WI38 (cell line): ENCODE results near the gene B4GALNT4.
"Not testable (repeated sequence)": the region's sequence is repeated elsewhere in the genome, so short reads cannot be mapped to it uniquely, and the experiment has no call there.

ENCODE experiments used
- H3K4me3 ChIP-seq: 2 replicates; pipeline ENCODE4 v1.5.1; 2011; ENCODE audit warnings: low read depth, mild to moderate bottlenecking, control low read depth, low read length
- TF ChIP-seq, protein P1 (sequence below): IDR thresholded peaks from 2 replicates; pipeline ENCODE4 v1.5.1; 2012; ENCODE audit warnings: low read depth, mild to moderate bottlenecking, control low read depth, low read length

The B4GALNT4 gene

DNA sequence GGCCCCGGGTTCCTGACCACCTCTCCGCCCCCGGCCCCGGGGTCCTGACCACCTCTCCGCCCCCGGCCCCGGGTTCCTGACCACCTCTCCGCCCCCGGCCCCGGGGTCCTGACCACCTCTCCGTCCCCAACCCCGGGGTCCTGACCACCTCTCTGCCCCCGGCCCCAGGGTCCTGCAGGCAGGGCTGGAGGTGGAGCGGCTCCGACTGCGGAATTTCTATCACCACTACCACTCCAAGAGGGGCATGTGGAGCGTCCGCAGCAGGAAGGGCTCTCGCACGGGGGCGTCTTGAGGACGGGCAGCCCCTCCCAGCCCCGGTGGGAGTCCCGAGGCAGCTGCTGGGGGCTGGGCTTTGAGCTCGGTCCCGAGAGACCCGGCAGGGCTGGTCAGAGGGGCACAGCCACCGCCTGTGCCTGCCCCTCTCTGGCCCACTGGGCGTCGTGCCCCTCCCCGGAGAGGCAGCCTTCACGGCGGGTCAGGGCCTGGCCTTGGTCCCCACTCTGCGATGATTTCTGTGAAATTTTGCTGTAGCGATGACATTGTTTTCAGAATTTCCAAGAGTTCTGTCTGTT is 12.3 kb downstream of the B4GALNT4 start:
- no peak overlapping the region for H3K4me3 ChIP-seq
- TF ChIP-seq, protein P1, sequence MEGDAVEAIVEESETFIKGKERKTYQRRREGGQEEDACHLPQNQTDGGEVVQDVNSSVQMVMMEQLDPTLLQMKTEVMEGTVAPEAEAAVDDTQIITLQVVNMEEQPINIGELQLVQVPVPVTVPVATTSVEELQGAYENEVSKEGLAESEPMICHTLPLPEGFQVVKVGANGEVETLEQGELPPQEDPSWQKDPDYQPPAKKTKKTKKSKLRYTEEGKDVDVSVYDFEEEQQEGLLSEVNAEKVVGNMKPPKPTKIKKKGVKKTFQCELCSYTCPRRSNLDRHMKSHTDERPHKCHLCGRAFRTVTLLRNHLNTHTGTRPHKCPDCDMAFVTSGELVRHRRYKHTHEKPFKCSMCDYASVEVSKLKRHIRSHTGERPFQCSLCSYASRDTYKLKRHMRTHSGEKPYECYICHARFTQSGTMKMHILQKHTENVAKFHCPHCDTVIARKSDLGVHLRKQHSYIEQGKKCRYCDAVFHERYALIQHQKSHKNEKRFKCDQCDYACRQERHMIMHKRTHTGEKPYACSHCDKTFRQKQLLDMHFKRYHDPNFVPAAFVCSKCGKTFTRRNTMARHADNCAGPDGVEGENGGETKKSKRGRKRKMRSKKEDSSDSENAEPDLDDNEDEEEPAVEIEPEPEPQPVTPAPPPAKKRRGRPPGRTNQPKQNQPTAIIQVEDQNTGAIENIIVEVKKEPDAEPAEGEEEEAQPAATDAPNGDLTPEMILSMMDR, result no peak

DNA sequence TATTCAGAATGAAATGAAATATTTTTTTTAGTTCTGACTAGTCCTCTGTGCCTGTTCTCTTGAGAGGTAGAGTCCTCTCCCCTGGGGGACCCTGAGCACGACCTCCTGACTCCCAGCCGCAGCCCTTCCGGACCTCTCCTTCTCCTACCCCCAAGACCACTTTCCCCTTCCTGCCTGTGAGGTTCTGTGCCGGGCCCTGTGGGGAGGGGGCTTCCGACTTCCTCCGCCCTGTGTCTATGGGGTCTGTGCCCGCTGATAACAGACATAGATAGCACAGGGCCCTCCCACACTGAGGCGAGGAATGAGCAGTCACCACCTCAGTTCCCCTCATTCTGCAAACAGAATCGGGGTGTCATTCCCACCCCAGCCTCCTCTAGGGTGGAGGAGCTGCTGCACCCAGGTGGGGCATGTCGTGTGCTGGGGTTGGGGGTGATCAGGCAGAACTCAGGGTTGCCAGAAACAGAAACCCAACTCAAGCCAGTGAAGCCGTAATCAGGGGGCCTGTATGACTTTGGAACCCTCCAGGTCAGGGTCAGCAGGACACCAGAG is 12.9 kb downstream of the B4GALNT4 start:
- no peak overlapping the region for H3K4me3 ChIP-seq
- TF ChIP-seq, protein P1, result no peak

DNA sequence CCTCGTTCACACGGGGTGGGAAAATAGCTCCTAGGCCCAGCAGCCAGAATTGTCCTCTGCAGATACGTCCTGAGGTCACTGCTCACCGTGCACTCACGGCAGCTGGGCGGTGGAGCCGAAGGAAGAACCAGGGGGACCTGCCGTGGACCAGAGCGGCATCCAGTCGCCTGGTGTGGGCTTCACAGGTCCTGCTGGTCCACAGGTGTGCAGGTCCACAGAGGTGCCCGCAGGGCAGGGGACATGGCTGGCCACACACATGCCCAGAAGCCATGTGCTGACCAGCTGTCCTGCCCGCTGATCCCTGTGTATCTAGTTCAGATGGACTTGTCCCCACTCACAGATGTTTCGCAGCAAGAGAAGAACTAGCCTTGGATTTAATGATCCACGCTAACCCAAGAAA is 14.1 kb downstream of the B4GALNT4 start:
- TF ChIP-seq, protein P1, result no peak
- no peak overlapping the region for H3K4me3 ChIP-seq

DNA sequence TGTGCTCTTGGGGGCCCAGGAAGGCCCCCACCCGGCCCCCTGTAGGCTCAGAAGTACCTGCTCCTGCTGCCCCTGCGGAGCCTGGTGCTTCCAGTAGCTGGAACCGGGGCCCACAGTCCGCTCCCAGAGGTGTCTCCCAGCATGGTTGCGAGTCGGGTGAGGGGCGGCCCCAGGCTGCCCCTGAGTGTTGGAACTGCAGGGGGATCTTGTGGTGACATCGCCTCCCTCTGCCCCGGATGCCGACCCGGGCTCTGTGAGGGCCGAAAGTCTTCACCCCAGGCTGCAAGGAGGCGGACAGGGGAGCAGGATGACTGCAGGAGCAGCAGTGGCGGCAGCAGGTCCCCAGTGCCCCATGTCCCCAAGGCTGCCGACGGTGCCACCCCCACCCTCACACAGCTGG is 15.2 kb downstream of the B4GALNT4 start:
- TF ChIP-seq, protein P1, result no peak
- no peak overlapping the region for H3K4me3 ChIP-seq

DNA sequence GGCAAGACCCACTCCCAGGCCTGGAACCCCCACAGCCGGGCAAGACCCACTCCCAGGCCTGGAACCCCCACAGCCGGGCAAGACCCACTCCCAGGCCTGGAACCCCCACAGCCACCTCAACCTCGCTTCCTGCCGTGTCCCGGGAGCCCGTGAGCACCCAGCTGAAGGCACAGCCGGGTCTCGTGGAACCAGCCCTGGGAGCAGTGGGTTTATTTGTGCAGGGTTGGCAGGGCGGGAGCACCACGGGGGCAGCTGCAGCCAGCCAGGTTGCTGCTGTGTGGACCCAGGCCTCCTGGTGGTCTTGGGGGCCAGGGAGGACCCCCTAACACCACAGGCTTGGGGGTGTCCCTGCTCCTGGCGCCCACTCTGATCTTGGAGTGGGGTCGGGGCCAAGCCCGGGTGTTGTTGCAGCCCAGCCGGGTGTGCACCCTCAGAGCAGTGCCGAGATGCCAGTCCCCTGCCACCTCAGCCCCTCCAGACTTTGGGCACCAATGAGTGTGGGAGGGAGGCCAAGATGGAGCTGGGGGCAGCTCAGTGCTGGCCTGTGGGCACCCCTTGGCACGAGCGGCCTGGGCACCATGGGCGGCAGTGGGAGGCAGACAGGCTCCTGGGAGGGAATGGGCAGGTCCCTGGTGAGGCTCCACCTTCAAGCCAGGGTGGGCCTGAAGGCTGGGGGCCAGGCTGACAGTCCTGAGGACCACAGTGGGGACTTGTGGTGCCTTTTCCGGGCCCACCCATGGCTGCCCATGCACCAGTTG is 16.5 kb downstream of the B4GALNT4 start:
- no peak overlapping the region for H3K4me3 ChIP-seq
- TF ChIP-seq, protein P1, result no peak

DNA sequence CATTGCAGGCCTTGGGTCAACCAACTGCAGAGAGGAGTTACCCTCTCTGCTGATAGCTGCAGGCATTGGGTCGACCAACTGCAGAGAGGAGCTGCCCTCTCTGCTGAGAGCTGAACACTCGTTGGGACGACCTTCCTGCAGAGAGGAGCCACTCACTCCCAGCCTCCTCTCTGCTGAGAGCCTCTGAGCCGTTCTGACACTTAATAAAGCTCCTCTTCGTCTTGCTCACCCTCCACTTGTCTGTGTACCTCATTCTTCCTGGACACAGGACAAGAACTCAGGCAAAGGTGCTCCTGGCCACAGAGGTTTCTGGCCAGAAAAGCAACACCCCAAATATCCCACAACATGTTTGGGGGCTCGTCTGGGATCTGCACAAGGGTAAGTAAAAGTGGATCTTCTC is 17.2 kb downstream of the B4GALNT4 start:
- TF ChIP-seq, protein P1, result no peak
- no peak overlapping the region for H3K4me3 ChIP-seq

DNA sequence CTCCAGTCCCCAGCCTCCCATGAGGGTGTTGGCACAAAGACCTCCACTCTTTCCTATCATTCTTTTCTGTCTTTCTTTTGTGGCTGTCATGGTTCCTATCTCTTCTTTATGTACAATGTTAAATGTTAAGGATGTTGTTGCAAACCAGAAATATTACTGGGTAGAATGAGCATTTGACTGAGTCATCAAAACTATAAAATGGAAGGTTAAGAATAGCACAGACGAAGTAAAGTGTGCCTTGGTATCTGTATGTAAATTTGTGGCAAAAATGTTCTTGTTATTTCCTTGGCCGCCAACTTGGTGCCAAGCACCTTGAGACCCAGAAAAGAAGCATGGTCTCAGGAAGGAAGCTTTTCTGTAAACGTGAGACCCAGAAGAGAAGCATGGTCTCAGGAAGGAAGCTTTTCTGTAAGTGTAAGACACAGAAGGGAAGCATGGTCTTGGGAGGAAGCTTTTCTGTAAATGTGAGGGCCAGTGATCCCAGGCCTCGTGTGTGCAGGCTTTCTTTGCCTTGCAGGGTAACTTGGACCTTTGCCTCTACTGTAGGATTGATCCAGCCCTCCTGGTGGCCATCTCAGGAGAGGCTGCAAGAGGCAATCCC is 18.0 kb downstream of the B4GALNT4 start:
- TF ChIP-seq, protein P1, result no peak
- no peak overlapping the region for H3K4me3 ChIP-seq

DNA sequence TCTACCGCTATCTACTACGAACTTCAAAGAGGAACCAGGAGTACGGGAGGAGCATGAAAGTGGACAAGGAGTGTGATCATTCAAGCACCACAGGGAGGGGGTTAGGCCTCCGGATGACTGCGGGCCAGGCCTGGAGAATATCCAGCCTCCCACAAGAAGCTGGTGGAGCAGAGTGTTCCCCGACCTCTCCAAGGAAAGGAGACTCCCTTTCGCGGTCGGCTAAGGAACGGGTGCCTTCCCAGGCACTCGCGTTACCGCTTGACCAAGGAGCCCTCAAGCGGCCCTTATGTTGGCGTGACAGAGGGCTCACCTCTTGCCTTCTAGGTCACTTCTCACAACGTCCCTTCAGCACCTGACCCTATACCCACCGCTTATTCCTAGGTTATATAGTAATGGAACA is 20.1 kb downstream of the B4GALNT4 start:
- not testable (repeated sequence) for H3K4me3 ChIP-seq
